Measurements from ENCODE around the gene SERPING1.

The SERPING1 gene

DNA sequence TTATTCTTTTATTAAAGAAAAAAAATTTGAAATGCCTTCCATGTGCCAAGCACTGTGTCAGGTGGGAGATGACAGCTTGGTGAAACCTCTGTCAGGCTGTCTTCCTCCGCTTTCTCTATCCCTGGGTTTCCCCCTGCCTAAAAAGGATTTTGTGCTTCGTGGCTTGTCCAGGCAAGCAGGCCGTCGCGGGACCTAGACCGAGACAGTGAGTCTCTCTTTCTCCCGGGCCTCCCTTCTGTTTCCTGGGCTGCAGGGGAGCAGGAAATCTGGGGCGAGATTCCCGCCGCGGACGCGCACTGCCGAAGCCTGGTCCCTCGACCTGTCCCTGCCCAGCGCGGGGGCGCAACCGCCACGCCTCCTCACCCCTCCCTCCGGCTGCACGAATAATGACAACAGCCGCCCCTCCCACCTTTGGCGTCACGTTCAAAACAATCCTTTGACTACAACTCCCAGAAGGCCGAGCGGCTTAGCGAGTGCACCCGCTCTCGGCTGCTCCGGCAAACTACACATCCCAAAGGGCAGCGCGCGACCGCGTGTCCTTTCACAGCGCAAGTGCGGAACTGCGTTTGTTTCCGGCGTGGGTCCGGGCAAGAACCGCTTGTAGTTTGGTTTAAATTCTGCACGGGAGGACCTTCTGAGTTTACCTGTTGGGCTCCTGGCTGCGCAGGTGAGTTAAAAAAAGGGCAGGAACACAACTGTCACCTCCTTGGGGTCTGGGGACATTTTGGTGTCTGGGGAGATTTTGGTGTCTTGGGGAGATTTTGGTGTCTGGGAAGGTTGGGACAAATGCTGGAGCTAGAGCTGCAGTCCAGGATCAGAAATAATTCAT is 59.9 kb downstream of the SERPING1 start, which contains the start of gene CLP1:
CLP1 (plus strand) TSS at position 569 of the 829 bp plus-strand sequence. CDS start 1,715 bp downstream, outside the sequence.
- DNase-seq = peak; percentile 98

DNA sequence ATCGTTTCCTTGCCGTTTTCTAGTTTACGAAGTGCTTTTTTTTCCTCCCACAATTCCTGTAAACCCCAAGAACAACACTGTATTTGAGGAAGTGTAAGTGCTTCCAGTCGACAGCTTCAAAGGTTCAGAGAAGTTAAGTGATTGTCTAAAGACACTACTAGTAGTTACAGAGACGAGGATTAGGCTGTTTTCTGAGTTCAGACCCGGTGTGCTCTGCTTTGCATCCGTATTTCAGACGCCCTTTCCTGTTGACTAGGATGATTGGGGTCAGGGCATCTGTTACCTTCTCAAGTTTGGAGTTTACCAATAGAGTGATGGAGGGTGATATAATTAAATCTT is 60.5 kb downstream of the SERPING1 start:
- no peak for DNase-seq

DNA sequence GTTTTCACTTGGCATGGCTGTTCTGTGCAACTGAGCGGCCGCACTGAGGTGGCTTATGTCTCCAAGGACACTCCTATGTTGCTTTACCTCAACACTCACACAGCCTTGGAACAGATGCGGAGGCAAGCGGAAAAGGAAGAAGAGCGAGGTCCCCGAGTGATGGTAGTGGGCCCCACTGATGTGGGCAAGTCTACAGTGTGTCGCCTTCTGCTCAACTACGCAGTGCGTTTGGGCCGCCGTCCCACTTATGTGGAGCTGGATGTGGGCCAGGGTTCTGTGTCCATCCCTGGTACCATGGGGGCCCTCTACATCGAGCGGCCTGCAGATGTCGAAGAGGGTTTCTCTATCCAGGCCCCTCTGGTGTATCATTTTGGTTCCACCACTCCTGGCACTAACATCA is 62.2 kb downstream of the SERPING1 start:
- no peak for DNase-seq

DNA sequence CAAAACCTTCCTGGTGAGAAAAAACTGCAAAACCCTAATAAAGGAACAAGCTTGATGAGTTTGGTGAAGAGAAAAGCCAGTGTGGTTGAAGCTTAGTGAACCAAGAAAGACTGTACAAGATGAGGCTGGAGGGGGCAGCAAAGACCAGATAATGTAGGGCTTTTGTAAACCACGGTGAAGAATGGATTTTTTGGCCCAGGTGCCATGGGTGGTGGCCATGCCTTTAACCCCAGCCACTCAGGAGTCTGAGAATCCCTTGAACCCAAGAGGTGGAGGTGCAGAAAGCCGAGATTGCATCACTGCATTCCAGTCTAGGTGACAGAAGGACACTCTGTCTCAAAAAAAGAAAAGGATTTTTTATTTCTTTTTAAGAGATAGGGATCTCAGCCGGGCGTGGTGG is 65.4 kb downstream of the SERPING1 start:
- no peak for DNase-seq

DNA sequence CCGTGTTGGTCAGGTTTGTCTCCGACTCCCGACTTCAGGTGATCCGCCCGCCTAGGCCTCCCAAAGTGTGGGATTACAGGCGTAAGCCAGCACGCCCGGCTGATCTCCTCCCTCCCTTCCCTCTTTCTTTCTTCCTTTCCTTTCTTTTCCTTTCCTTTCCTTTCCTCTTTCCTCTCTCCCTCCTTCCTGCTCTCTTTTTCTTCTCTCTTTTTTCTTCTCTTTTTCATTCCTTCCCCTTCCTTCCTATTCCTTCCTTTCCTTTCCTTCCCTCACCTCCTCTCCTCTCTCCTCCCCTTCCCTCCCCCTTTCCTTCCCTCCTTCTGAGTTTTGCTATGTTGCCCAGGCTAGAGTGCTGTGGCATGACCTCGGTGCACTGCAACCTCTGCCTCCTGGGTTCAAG is 66.5 kb downstream of the SERPING1 start:
- DNase-seq = no peak

All from NCI-H1105 (cell line).